Testis (tissue), 3 donors: Measurements from ENCODE around the gene SLC28A2. TPM values are rescaled to one million over a fixed set of nuclear protein-coding genes. Genes with fewer than 3 reads are reported as not detected.

Experiments used
- DNase-seq: peaks from one replicate; pipeline ENCODE4 v3.0.0-alpha.2; 2019
- H3K27ac ChIP-seq, 2 donors: fragments of 200-600 bp; sonication (generic); one replicate each; pipeline ENCODE4 v1.5.1; 2019
- H3K27me3 ChIP-seq: fragments of 200-600 bp; sonication (generic); one replicate; pipeline ENCODE4 v1.5.1; 2019
- H3K36me3 ChIP-seq: fragments of 200-600 bp; sonication (generic); one replicate; pipeline ENCODE4 v1.5.1; 2017; ENCODE audit warnings: low read depth; ENCODE audit errors: missing control alignments
- H3K4me1 ChIP-seq: fragments of 200-600 bp; sonication (generic); one replicate; pipeline ENCODE4 v1.5.1; 2019
- H3K4me3 ChIP-seq, 2 donors: fragments of 200-600 bp; sonication (generic); one replicate each; pipeline ENCODE4 v1.5.1; 2017 to 2019
- H3K9me3 ChIP-seq: fragments of 200-600 bp; sonication (generic); one replicate; pipeline ENCODE4 v1.5.1; 2017
- POLR2A ChIP-seq: fragments of 450-650 bp; IDR thresholded peaks from one replicate; pipeline ENCODE4 v1.6.1; 2017; ENCODE audit warnings: antibody characterized with exemption, mild to moderate bottlenecking, moderate library complexity
- WGBS, 2 donors: methylation state at CpG; one replicate each; pipeline ENCODE4 v1.1.5; 2018; 5-methylcytosine and 5-hydroxymethylcytosine counted together
- intact Hi-C: fragments of 100-400 bp; cut with DNase I; formaldehyde crosslinking; loops from one replicate; pipeline ENCODE4 v1.15.1; 2023; ENCODE audit warnings: low total_unique reads
- polyA plus RNA-seq: library from polyadenylated mRNA; stranded (reverse); fragments of 350-450 nt; fragmentation: Illumina TruSeq; extraction: RNeasy Lipid Tissue Mini Kit (QIAGEN cat#74804); gene quantifications from one replicate; pipeline ENCODE4 v1.2.3, GENCODE V29; 2014; ENCODE audit warnings: low read depth, low replicate concordance; ENCODE audit not compliant: insufficient read depth
- total RNA-seq, 2 donors: library from RNA; depleted of rRNA; stranded (reverse); fragments of >200 nt; gene quantifications; one replicate each; pipeline ENCODE4 v1.2.3, GENCODE V29; 2016
- TF ChIP-seq, protein P1 (sequence below), 3 experiments: fragments of 450-650 bp in 2 of 3; fragments of 200-600 bp in 1 of 3; sonication (generic) in 1 of 3; IDR thresholded peaks; one replicate each; pipeline ENCODE4 v1.5.1; 2016 to 2019; ENCODE audit warnings: antibody characterized with exemption in 3 of 3, mild to moderate bottlenecking in 2 of 3, moderate library complexity in 1 of 3

Gene SLC28A2
- total and polyA plus RNA-seq, 3 donors from 2014 or later = 0.81 TPM; not detected in 2

DNA sequence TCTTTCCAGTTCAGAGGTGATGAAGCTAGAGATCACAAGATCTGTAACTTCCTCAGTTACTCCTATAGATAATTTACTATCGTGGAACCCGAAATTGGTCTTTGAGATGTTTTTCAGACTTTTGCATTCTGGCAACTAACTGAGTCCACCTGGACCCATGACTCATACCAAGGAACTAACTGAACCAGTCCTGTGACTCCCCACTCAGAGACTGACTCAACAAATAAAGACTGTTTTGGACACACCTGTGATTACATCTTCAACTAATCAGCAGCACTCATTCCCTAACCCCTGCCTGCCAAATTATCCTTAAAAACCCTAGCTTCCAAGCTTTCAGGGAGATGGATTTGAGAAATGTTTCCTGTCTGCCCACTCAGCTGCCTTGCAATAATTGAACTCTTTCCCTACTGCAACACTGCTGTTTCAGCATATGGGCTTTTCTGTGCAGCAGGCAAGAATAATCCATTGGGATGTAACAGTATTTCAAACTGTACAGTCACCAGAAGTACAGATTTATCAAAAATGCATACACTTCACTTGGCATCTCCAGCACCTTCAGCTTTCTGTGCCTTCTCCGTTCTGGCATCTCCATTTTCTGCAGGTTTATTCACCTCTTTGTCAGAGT, 68.7 kb downstream of the SLC28A2 start:
- no peak overlapping the region for H3K27ac ChIP-seq
- H3K4me1 ChIP-seq = no peaks in the 10 kb centered on the region
- TF ChIP-seq, protein P1, sequence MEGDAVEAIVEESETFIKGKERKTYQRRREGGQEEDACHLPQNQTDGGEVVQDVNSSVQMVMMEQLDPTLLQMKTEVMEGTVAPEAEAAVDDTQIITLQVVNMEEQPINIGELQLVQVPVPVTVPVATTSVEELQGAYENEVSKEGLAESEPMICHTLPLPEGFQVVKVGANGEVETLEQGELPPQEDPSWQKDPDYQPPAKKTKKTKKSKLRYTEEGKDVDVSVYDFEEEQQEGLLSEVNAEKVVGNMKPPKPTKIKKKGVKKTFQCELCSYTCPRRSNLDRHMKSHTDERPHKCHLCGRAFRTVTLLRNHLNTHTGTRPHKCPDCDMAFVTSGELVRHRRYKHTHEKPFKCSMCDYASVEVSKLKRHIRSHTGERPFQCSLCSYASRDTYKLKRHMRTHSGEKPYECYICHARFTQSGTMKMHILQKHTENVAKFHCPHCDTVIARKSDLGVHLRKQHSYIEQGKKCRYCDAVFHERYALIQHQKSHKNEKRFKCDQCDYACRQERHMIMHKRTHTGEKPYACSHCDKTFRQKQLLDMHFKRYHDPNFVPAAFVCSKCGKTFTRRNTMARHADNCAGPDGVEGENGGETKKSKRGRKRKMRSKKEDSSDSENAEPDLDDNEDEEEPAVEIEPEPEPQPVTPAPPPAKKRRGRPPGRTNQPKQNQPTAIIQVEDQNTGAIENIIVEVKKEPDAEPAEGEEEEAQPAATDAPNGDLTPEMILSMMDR (IDR thresholded peaks at IDR 0.05) = no peak
- no peak for TF ChIP-seq POLR2A
- no peak for DNase-seq
- H3K4me3 ChIP-seq = no peak overlapping the region
- WGBS, 2 donors = 62 to 83% methylated on average over 3 of the region's 3 CpGs
- intact Hi-C loops = no loop called here
- no peaks in the 10 kb centered on the region for H3K27me3 ChIP-seq
- no peaks in the 10 kb centered on the region for H3K36me3 ChIP-seq
- no peaks in the 10 kb centered on the region for H3K9me3 ChIP-seq

DNA sequence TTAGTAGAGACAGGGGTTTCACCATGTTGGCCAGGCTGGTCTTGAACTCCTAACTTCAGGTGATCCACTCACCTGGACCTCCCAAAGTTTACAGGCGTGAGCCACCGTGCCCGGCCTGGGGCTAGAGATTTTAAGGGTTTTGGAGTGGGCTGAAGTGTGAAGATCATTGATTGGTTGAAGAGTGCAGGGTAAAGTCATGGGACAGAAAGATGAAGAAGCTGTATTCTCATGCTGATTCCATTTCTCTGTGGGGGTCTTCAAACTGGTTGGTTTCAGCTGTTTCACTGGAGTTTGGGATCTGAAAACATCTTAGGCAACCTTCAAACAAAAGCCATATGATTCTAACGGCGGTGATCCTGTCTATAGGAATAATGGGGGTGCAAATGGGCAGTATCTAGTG, 74.2 kb downstream of the SLC28A2 start:
- TF ChIP-seq, protein P1 (IDR thresholded peaks at IDR 0.05) = no peak
- TF ChIP-seq POLR2A = no peak
- no peak overlapping the region for H3K27ac ChIP-seq
- H3K27me3 ChIP-seq = no peaks in the 10 kb centered on the region
- H3K4me1 ChIP-seq = no peaks in the 10 kb centered on the region
- 84 to 90% methylated on average over 5 of the region's 5 CpGs for WGBS, 2 donors
- no peaks in the 10 kb centered on the region for H3K36me3 ChIP-seq
- H3K9me3 ChIP-seq = no peaks in the 10 kb centered on the region
- intact Hi-C loops = no loop called here
- no peak for DNase-seq
- H3K4me3 ChIP-seq = no peak overlapping the region

DNA sequence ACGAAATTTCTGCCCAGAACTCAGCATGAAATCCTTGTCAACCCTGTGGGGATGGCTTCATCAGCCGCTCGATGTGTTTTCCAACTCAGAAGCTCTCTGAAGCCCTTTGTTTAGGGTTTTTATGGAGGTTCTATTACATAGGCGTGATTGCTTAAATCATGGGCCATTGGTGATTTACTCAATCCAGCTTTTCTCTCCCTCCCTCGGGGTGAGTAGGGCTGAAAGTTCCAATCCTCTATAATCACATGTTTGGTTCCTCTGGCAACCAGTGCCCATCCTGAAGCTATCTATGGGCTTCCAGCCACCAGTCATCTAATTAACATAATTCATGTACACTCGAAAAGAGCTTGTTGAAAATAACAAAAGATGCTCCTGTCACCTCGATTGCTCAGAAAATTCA, 74.7 kb downstream of the SLC28A2 start:
- no peaks in the 10 kb centered on the region for H3K27me3 ChIP-seq
- no peaks in the 10 kb centered on the region for H3K9me3 ChIP-seq
- DNase-seq = no peak
- 79 to 80% methylated on average over 7 of the region's 7 CpGs for WGBS, 2 donors
- intact Hi-C loops = no loop called here
- no peak overlapping the region for H3K4me3 ChIP-seq
- no peaks in the 10 kb centered on the region for H3K36me3 ChIP-seq
- H3K27ac ChIP-seq = no peak overlapping the region
- TF ChIP-seq, protein P1 (IDR thresholded peaks at IDR 0.05) = no peak
- no peak for TF ChIP-seq POLR2A
- no peaks in the 10 kb centered on the region for H3K4me1 ChIP-seq

Other genes with a start within 250 kb of the SLC28A2 start
- 10 to 100 TPM; 33.7 to 34.1 TPM for gene SORD, start 229.0 kb upstream of the SLC28A2 start, total RNA-seq
- 21.4 TPM for gene SORD, start 229.0 kb upstream of the SLC28A2 start, polyA plus RNA-seq
- 1 to 10 TPM; 1.2 to 4.8 TPM for gene DUOX2, start 138.1 kb upstream of the SLC28A2 start, total RNA-seq
- 2.6 TPM for gene DUOX2, start 138.1 kb upstream of the SLC28A2 start, polyA plus RNA-seq
- under 1 TPM; 0.31 to 0.39 TPM for gene DUOXA2, start 137.9 kb upstream of the SLC28A2 start, total RNA-seq
- gene DUOXA2, start 137.9 kb upstream of the SLC28A2 start, polyA plus RNA-seq = 0.36 TPM
- under 1 TPM; 0.31 to 0.94 TPM for gene DUOXA1, start 122.4 kb upstream of the SLC28A2 start, total RNA-seq
- gene DUOXA1, start 122.4 kb upstream of the SLC28A2 start, polyA plus RNA-seq = 1.0 TPM
- gene DUOX1, start 122.2 kb upstream of the SLC28A2 start, total RNA-seq = 1 to 10 TPM; 5.3 to 5.7 TPM
- gene DUOX1, start 122.2 kb upstream of the SLC28A2 start, polyA plus RNA-seq = 2.8 TPM
- 10 to 100 TPM in 1 of 2 donors, 1 to 10 TPM in 1; 9.3 to 12.7 TPM for gene SHF, start 64.3 kb upstream of the SLC28A2 start, total RNA-seq
- gene SHF, start 64.3 kb upstream of the SLC28A2 start, polyA plus RNA-seq = 13.2 TPM
- 100 to 1,000 TPM; 386 to 446 TPM for gene GATM, start 126.3 kb downstream of the SLC28A2 start, total RNA-seq
- 147 TPM for gene GATM, start 126.3 kb downstream of the SLC28A2 start, polyA plus RNA-seq